CD4-positive, CD25-positive, alpha-beta regulatory T cell (primary cell): ENCODE measurements around the gene LRSAM1. TPM values are rescaled to one million over a fixed set of nuclear protein-coding genes. Genes with fewer than 3 reads are reported as not detected.

Experiments
- ATAC-seq, 2 donors: fragments of 150-1000 bp; cut with Tn5 transposase; one replicate each; pipeline ENCODE4 v1.10.0; 2021; ENCODE audit warnings: low read depth in 2 of 2, moderate number of reproducible peaks in 2 of 2, moderate library complexity in 1 of 2
- DNase-seq, 3 donors: peaks; one replicate each; pipeline versions ENCODE4 v3.0.0 to v3.0.0-alpha.2; 2012 to 2022; ENCODE audit warnings: mixed read lengths in 1 of 3
- H3K27ac ChIP-seq: one replicate; pipeline ENCODE4 v1.7.0; 2013; ENCODE audit warnings: mild to moderate bottlenecking, low read length; ENCODE audit not compliant: insufficient read depth, poor library complexity, severe bottlenecking
- H3K27me3 ChIP-seq: one replicate; pipeline ENCODE4 v1.7.0; 2013; ENCODE audit warnings: low read length; ENCODE audit not compliant: control insufficient read depth, insufficient read depth
- H3K36me3 ChIP-seq: one replicate; pipeline ENCODE4 v1.7.0; 2013; ENCODE audit warnings: mild to moderate bottlenecking, low read length, moderate library complexity; ENCODE audit not compliant: control insufficient read depth, insufficient read depth
- H3K4me1 ChIP-seq: 2 replicates; pipeline ENCODE4 v1.7.0; 2013; ENCODE audit warnings: mild to moderate bottlenecking, low read length; ENCODE audit not compliant: insufficient read depth, control insufficient read depth, poor library complexity, severe bottlenecking
- H3K4me3 ChIP-seq: one replicate; pipeline ENCODE4 v1.7.0; 2013; ENCODE audit warnings: low read depth, mild to moderate bottlenecking, low read length, moderate library complexity
- H3K9me3 ChIP-seq, 2 experiments: 1 replicate in 1 of 2; 2 replicates in 1 of 2; pipeline ENCODE4 v1.7.0; 2013; ENCODE audit warnings: low read length in 2 of 2, mild to moderate bottlenecking in 1 of 2, moderate library complexity in 1 of 2; ENCODE audit not compliant: control insufficient read depth in 2 of 2
- H3K27ac Mint-ChIP-seq, 3 donors: one replicate each; pipeline ENCODE4 v1.8.0; 2020 to 2022; ENCODE audit warnings: mild to moderate bottlenecking in 3 of 3, mixed read lengths in 3 of 3, moderate library complexity in 2 of 3
- H3K27me3 Mint-ChIP-seq: one replicate; pipeline ENCODE4 v1.8.0; 2022; ENCODE audit warnings: mild to moderate bottlenecking, mixed read lengths
- H3K36me3 Mint-ChIP-seq: one replicate; pipeline ENCODE4 v1.8.0; 2020; ENCODE audit warnings: mixed read lengths
- H3K4me1 Mint-ChIP-seq, 4 donors: one replicate each; pipeline ENCODE4 v1.8.0; 2020 to 2022; ENCODE audit warnings: mixed read lengths in 4 of 4, mild to moderate bottlenecking in 1 of 4
- H3K4me3 Mint-ChIP-seq, 4 donors: one replicate each; pipeline ENCODE4 v1.8.0; 2020 to 2022; ENCODE audit warnings: mild to moderate bottlenecking in 4 of 4, mixed read lengths in 4 of 4, moderate library complexity in 3 of 4
- H3K9me3 Mint-ChIP-seq, 7 donors: one replicate each; pipeline ENCODE4 v1.8.0; 2020 to 2022; ENCODE audit warnings: mixed read lengths in 7 of 7, mild to moderate bottlenecking in 3 of 7, moderate library complexity in 2 of 7
- polyA plus RNA-seq, 4 donors: library from polyadenylated mRNA; unstranded; fragments of 300-500 nt; fragmentation: Illumina TruSeq; gene quantifications; one replicate each; pipeline ENCODE4 v1.2.3, GENCODE V29; 2021
- total RNA-seq: library from RNA; stranded (reverse); gene quantifications from one replicate; pipeline ENCODE4 v1.2.3, GENCODE V29; 2022

LRSAM1 gene
- total and polyA plus RNA-seq, 5 donors from 2014 or later: 3.9 to 24.0 (median 5.5) TPM

GRCh38 chr9:127528422-127529251, 77.3 kb downstream of the LRSAM1 start:
- H3K4me3 ChIP-seq: no peak overlapping the region
- peaks cover 0 to 7% (median 0%) of the 10 kb centered on the region in 7 donors for H3K9me3 Mint-ChIP-seq
- DNase-seq (no peak), ATAC-seq (no peak)
- H3K36me3 ChIP-seq: peaks cover 9% of the 10 kb centered on the region
- peaks cover 0 to 4% (median 0%) of the 10 kb centered on the region in 4 donors for H3K4me1 Mint-ChIP-seq
- peak overlapping the region in 1 of 3 donors; percentile 65 for H3K27ac Mint-ChIP-seq
- no peaks in the 10 kb centered on the region for H3K27me3 ChIP-seq
- H3K27me3 Mint-ChIP-seq: no peaks in the 10 kb centered on the region
- peaks cover 6 to 22% of the 10 kb centered on the region in 2 experiments for H3K9me3 ChIP-seq
- H3K36me3 Mint-ChIP-seq: peaks cover 15% of the 10 kb centered on the region
- no peak overlapping the region for H3K4me3 Mint-ChIP-seq
- no peak overlapping the region for H3K27ac ChIP-seq
- H3K4me1 ChIP-seq: no peaks in the 10 kb centered on the region

GRCh38 chr9:127529671-127530070, 78.4 kb downstream of the LRSAM1 start:
- H3K27me3 ChIP-seq: no peaks in the 10 kb centered on the region
- DNase-seq (no peak), ATAC-seq (no peak)
- peaks cover 15% of the 10 kb centered on the region for H3K36me3 Mint-ChIP-seq
- no peak overlapping the region for H3K27ac Mint-ChIP-seq
- peaks cover 0 to 4% (median 0%) of the 10 kb centered on the region in 4 donors for H3K4me1 Mint-ChIP-seq
- no peak overlapping the region for H3K27ac ChIP-seq
- peaks cover 0 to 7% (median 0%) of the 10 kb centered on the region in 7 donors for H3K9me3 Mint-ChIP-seq
- H3K9me3 ChIP-seq: peaks cover 6 to 13% of the 10 kb centered on the region in 2 experiments
- H3K36me3 ChIP-seq: peaks cover 7% of the 10 kb centered on the region
- H3K4me3 ChIP-seq: no peak overlapping the region
- H3K4me1 ChIP-seq: no peaks in the 10 kb centered on the region
- H3K27me3 Mint-ChIP-seq: no peaks in the 10 kb centered on the region
- H3K4me3 Mint-ChIP-seq: no peak overlapping the region

GRCh38 chr9:127530206-127530941, 79.1 kb downstream of the LRSAM1 start:
- Mint-ChIP-seq H3K9me3 (peaks cover 0 to 7% (median 0%) of the 10 kb centered on the region in 7 donors), H3K4me1 (peaks cover 0 to 4% (median 0%) of the 10 kb centered on the region in 4 donors), H3K27me3 (no peaks in the 10 kb centered on the region), H3K36me3 (peaks cover 8% of the 10 kb centered on the region), H3K27ac (no peak overlapping the region), H3K4me3 (no peak overlapping the region)
- peaks cover 3% of the 10 kb centered on the region for H3K36me3 ChIP-seq
- ATAC-seq: no peak
- H3K4me3 ChIP-seq: no peak overlapping the region
- H3K27me3 ChIP-seq: no peaks in the 10 kb centered on the region
- DNase-seq: no peak
- no peak overlapping the region for H3K27ac ChIP-seq
- H3K9me3 ChIP-seq: peaks cover 4 to 6% of the 10 kb centered on the region in 2 experiments
- no peaks in the 10 kb centered on the region for H3K4me1 ChIP-seq

- Mint-ChIP-seq H3K27ac (peak overlapping the region in 1 of 3 donors; percentile 76), H3K36me3 (no peaks in the 10 kb centered on the region), H3K27me3 (no peaks in the 10 kb centered on the region), H3K4me1 (peaks cover 0 to 4% (median 0%) of the 10 kb centered on the region in 4 donors), H3K4me3 (no peak overlapping the region), H3K9me3 (no peaks in the 10 kb centered on the region)
- ATAC-seq: no peak
- H3K27ac ChIP-seq: no peak overlapping the region
- peaks cover 3% of the 10 kb centered on the region for H3K36me3 ChIP-seq
- no peaks in the 10 kb centered on the region for H3K27me3 ChIP-seq
- no peaks in the 10 kb centered on the region for H3K9me3 ChIP-seq
- H3K4me3 ChIP-seq: no peak overlapping the region
- no peak for DNase-seq
- H3K4me1 ChIP-seq: no peaks in the 10 kb centered on the region
Observed at GRCh38 chr9:127531676-127532075, 80.4 kb downstream of the LRSAM1 start.

GRCh38 chr9:127534250-127534906, 83.1 kb downstream of the LRSAM1 start:
- H3K4me3 ChIP-seq: no peak overlapping the region
- H3K4me1 ChIP-seq: no peaks in the 10 kb centered on the region
- no peak overlapping the region for H3K4me3 Mint-ChIP-seq
- no peaks in the 10 kb centered on the region for H3K9me3 Mint-ChIP-seq
- H3K27ac Mint-ChIP-seq: peak overlapping the region in 1 of 3 donors; percentile 42
- no peaks in the 10 kb centered on the region for H3K27me3 Mint-ChIP-seq
- no peaks in the 10 kb centered on the region for H3K9me3 ChIP-seq
- H3K27me3 ChIP-seq: no peaks in the 10 kb centered on the region
- peaks cover 3% of the 10 kb centered on the region for H3K36me3 ChIP-seq
- H3K36me3 Mint-ChIP-seq: no peaks in the 10 kb centered on the region
- H3K27ac ChIP-seq: no peak overlapping the region
- H3K4me1 Mint-ChIP-seq: no peaks in the 10 kb centered on the region
- ATAC-seq: no peak
- no peak for DNase-seq

GRCh38 chr9:127534931-127535330, 83.6 kb downstream of the LRSAM1 start:
- peaks cover 0 to 2% (median 0%) of the 10 kb centered on the region in 4 donors for H3K4me1 Mint-ChIP-seq
- H3K27me3 Mint-ChIP-seq: no peaks in the 10 kb centered on the region
- no peak overlapping the region for H3K4me3 Mint-ChIP-seq
- H3K9me3 ChIP-seq: no peaks in the 10 kb centered on the region
- no peaks in the 10 kb centered on the region for H3K9me3 Mint-ChIP-seq
- no peak overlapping the region for H3K27ac ChIP-seq
- no peaks in the 10 kb centered on the region for H3K36me3 Mint-ChIP-seq
- no peak for DNase-seq
- no peak for ATAC-seq
- H3K4me3 ChIP-seq: no peak overlapping the region
- H3K4me1 ChIP-seq: no peaks in the 10 kb centered on the region
- H3K36me3 ChIP-seq: peaks cover 3% of the 10 kb centered on the region
- peak overlapping the region in 1 of 3 donors; percentile 69 for H3K27ac Mint-ChIP-seq
- H3K27me3 ChIP-seq: no peaks in the 10 kb centered on the region

GRCh38 chr9:127535396-127535795, 84.1 kb downstream of the LRSAM1 start:
- no peak overlapping the region for H3K27ac ChIP-seq
- Mint-ChIP-seq H3K4me3 (no peak overlapping the region), H3K27ac (peak overlapping the region in 1 of 3 donors; percentile 69), H3K4me1 (peaks cover 0 to 4% (median 0%) of the 10 kb centered on the region in 4 donors), H3K36me3 (no peaks in the 10 kb centered on the region), H3K9me3 (no peaks in the 10 kb centered on the region), H3K27me3 (no peaks in the 10 kb centered on the region)
- no peaks in the 10 kb centered on the region for H3K27me3 ChIP-seq
- H3K36me3 ChIP-seq: peaks cover 3% of the 10 kb centered on the region
- no peak overlapping the region for H3K4me3 ChIP-seq
- DNase-seq (no peak), ATAC-seq (no peak)
- no peaks in the 10 kb centered on the region for H3K4me1 ChIP-seq
- no peaks in the 10 kb centered on the region for H3K9me3 ChIP-seq
